NAMALWA (cell line): ENCODE data around the gene SH3BP2.

Experiments
- DNase-seq: peaks from one replicate; pipeline ENCODE4 v3.0.0-alpha.2; 2015; ENCODE audit warnings: low spot score

The SH3BP2 gene

GRCh38 chr4:2878346-2878745 is 85.5 kb downstream of the SH3BP2 start:
- no peak for DNase-seq

GRCh38 chr4:2879026-2879425 is 86.1 kb downstream of the SH3BP2 start:
- no peak for DNase-seq

- no peak for DNase-seq
Observed at GRCh38 chr4:2881431-2881830, 88.5 kb downstream of the SH3BP2 start.

DNA sequence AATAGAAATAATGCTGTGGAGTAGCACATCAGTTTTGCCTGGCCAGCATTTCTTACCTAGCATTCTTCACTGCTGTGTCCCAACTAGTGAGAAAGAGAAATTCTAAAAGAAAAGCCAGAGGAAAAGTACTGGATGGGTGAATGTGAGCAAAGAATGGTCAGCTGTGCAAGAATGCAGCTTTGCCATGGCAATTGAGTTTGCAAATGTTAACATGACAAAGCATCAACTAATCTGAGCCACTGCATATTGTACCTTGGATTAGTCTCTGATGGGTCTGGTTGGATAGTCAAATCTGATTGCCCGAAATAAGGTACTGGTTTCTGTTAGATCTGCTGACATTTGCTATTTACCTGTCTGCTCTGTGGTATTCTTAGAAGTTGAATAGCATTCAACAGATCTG is 89.5 kb downstream of the SH3BP2 start:
- DNase-seq, result no peak

DNA sequence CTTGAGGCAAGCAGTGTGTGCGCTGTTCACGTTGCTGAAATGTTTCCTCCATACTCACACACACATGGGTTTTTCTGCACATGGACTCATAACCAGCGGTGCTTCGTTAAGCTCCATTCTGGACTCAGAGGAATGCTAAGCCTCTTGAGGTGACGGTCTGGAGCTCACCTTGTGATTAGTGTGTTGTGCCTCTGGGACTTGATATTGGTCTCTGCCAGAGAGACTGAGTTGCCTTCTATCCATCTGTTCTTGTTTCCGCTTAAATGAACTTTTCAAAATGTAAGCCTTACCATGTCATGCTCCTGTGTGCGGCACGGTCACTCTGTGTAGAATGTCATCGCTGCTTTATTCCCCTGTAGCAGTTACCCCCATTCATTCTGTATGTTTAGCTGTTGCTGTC is 93.3 kb downstream of the SH3BP2 start:
- DNase-seq, result no peak

DNA sequence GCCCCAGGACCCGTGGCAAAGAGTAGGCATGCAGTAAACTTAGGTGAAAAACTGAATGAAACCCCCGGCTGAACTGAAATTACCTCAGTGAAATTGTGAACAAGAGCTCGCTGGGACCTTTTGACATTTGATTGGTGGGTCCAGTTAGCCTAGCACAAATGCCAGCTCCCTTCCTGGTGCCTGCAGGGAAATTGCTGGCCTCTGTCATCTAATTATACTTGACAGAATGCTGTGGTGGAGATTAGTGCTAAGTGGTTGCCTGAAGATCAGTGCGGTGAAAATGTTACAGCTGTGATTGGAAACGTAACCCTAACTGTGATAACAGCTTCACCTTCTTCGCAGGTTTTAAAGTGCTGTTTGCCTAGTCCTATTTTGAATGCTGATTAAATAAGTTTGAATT is 93.7 kb downstream of the SH3BP2 start:
- no peak for DNase-seq

- DNase-seq, result no peak
Observed at GRCh38 chr4:2887343-2887742, 94.5 kb downstream of the SH3BP2 start.

GRCh38 chr4:2888886-2889285 is 96.0 kb downstream of the SH3BP2 start:
- no peak for DNase-seq
